ENCODE results near the gene BAIAP2L1.
"Not testable (repeated sequence)": the region's sequence is repeated elsewhere in the genome, so short reads cannot be mapped to it uniquely, and the experiment has no call there.

Gene BAIAP2L1

GRCh38 chr7:98398567-98399372 is 2.1 kb downstream of the BAIAP2L1 start:
- DNase-seq: no peak

GRCh38 chr7:98396768-98397167 is 4.1 kb downstream of the BAIAP2L1 start:
- DNase-seq: no peak

DNA sequence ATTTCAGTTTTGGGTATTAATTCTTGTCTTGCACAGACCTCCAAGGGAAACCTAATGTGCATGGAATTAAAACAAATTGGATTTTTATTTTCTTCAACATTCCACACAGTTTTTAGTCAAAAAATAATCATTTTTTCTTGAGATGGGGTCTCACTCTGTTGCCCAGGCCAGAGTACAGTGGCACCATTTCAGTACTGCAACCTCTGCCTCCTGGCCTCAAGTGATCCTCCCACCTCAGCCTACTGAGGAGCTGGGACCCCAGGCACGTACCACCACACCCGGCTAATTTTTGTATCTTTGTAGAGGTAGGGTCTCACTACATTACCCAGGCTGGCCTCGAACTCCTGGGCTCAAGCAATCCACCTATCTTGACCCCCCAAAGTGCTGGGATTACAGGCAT is 4.9 kb downstream of the BAIAP2L1 start:
- no peak for DNase-seq

DNA sequence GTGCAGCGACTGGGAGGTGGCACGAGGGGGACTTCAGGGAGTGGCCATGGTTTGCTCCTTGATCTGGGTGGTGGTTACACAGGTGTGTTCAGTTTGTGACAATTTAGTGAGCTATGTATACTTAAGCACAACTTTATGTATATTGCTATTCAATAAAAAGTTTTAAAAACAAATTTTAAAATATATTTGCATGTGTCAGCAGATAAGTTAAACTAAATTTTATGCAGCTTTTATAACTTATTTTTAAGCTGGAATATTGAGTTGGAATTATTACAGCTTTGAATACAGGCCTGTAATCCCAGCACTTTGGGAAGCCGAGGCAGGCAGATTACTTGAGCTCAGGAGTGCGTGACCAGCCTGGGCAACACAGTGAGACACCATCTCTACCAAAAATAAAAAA is 5.4 kb downstream of the BAIAP2L1 start:
- DNase-seq: no peak

DNA sequence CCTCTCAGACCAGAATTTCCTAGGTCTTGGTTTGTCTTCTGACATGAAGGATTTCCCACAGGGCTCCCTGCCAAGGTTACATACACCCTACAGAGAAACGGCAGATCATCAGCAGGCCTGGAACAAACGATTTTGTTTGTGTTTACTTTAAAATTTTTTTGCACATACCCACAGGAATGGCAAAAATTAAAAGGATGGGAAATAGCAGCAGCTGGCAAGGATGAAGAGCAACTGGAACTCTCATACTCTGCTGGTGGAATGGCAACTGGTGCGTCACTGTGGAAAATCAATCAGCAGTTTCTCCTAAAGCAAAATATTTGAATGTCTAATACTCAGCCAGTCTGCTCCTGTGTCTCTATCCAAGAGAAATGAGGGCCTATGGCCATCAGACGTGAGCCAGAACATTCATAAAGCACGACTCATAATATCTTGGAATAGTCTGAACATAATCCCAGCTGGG is 6.5 kb downstream of the BAIAP2L1 start:
- DNase-seq: peak; percentile 34

GRCh38 chr7:98387544-98388226 is 13.2 kb downstream of the BAIAP2L1 start:
- DNase-seq: no peak

GRCh38 chr7:98387131-98387530 is 13.8 kb downstream of the BAIAP2L1 start:
- peak; percentile 50 for DNase-seq

- not testable (repeated sequence) for DNase-seq
Observed at GRCh38 chr7:98385532-98385931, 15.4 kb downstream of the BAIAP2L1 start.

GRCh38 chr7:98378210-98378819 is 22.6 kb downstream of the BAIAP2L1 start:
- no peak for DNase-seq

DNA sequence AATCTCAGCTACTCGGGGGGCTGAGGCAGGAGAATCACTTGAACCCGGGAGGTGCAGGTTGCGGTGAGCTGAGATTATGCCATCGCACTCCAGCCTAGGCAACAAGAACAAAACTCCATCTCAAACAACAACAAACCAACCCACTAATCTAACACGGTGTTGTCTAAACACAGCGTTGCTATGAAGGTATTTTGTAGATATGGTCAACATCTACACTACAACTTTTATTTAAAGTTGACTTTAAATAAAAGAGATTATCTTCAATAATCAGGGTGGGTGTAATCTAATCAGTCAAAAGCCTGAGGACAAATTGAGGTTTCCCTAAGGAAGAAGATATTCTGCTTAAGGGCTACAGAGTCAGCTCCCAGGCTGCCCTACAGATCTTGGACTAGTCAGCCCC is 24.2 kb downstream of the BAIAP2L1 start:
- DNase-seq: no peak

DNA sequence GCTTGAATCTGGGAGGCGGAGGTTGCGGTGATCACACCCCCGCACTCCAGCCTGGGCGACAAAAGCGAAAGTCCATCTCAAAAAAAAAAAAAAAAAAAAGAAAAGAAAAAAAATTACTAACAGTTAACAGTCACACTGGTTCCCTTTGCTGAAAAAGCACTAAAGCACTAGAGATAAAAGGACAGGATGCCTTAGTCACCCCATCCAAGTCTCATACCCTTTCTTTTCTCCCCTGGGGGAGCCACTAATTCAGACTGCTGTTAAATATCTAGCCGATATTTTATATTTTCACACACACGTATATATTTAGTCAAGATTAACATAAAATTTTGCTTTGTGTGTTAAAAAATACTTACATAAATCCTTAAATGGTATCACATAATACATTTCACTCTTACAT is 25.2 kb downstream of the BAIAP2L1 start:
- DNase-seq: no peak

DNA sequence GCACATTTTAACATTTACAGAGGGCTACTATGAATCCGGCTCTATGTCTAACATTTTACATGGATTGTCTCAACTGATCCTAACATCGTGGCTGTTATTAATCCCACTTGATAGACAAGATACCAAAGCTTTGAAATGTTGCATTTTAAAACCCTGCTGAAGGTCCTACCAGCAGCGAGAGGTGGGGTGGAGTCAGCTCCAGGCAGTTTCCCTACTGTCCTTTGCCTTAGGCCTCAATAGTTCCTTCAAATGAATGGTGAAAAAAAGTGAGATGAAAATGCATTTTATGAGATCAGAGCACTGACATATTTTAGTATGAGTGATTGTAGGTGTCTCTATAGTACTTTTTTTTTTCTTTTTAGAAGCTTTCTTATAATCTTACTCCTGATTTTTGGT is 26.6 kb downstream of the BAIAP2L1 start:
- no peak for DNase-seq

DNA sequence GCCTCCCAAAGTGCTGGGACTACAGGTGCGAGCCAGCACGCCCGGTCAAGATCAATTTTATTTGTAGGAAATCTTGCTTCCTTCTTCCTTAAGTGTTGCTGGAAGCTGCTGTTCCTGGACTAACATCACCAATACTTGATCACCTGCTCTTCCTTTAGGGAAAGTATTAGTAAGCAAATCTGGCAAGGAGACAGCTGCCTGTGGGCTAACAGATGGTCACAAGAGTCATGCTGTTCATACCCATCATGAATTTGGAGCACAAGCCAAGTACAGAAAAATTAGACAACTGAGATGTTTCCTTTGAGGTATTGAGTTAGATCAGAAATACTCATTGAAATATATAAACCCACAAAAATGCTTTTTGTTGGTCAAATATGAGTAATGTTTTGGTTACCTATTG is 27.9 kb downstream of the BAIAP2L1 start:
- no peak for DNase-seq

DNA sequence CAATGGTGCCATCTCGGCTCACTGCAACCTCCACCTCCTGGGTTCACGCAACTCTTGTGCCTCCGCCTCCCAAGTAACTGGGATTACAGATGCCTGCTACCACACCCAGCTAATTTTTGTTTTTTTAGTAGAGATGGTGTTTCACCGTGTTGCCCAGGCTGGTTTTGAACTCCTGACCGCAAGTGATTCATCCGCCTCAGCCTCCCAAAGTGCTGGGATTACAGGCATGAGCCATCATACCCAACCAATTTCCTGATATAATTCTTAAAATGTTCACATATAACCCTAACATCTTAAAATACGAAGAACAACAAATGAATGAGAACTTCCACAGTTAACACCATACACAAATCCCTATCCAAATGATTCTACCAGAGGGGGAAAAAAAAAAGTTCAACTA is 31.2 kb downstream of the BAIAP2L1 start:
- no peak for DNase-seq

- DNase-seq: no peak
Observed at GRCh38 chr7:98368716-98369115, 32.2 kb downstream of the BAIAP2L1 start.

DNA sequence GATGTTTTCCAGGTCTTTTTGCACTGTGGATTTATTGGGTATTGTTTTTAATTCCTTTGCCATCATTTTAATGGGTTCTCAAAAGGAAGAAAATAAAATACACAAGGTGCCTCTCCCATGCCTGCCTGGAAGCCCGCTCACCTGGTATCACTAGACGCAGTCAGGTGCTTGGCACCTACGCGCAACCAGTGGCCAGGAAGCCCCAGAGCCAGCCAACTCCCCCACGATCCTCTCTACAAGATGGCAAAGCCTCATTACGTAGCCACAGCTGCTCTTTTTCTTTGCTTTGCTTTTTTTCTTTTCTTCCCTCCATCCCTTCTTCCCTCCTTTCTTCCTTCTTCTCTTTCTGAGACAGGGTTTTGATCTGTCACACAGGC is 34.3 kb downstream of the BAIAP2L1 start:
- no peak for DNase-seq

DNA sequence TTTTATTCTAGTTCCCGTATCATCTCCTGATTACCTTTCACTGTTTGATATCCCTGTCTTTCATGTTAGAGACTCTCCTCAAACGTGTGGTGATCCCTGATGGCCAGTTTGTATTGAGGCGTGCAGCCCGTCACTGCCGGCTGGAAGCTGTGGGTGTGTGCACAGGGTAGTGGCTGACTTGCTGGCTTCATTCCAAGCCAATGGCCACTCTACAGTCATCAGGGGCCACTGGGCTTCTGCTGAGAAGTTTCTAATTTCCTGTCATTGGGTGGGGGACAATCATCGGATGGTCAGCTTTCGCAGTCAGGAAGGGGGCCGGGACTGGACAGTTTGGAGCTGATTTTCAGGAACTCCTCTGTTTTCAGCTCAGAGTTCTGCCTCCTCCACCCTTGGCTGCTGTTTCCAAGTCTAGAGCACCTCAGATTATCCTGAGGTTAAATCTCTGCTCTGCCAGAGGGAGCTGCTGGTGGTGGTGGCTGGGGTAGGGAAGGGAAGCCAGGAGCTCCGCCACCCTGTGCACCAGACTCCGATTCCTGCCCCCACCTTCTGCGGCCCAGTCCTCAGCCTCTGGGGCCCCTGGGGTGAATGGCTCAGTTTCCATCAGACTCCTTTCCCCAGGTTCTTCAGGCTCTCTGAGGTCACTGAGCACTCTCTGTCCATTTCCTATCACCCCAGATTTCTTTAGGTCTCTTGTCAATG is 34.9 kb downstream of the BAIAP2L1 start:
- DNase-seq: peak; percentile 28

- no peak for DNase-seq
Observed at GRCh38 chr7:98364220-98364619, 36.7 kb downstream of the BAIAP2L1 start.

- no peak for DNase-seq
Observed at GRCh38 chr7:98362517-98362916, 38.4 kb downstream of the BAIAP2L1 start.

DNA sequence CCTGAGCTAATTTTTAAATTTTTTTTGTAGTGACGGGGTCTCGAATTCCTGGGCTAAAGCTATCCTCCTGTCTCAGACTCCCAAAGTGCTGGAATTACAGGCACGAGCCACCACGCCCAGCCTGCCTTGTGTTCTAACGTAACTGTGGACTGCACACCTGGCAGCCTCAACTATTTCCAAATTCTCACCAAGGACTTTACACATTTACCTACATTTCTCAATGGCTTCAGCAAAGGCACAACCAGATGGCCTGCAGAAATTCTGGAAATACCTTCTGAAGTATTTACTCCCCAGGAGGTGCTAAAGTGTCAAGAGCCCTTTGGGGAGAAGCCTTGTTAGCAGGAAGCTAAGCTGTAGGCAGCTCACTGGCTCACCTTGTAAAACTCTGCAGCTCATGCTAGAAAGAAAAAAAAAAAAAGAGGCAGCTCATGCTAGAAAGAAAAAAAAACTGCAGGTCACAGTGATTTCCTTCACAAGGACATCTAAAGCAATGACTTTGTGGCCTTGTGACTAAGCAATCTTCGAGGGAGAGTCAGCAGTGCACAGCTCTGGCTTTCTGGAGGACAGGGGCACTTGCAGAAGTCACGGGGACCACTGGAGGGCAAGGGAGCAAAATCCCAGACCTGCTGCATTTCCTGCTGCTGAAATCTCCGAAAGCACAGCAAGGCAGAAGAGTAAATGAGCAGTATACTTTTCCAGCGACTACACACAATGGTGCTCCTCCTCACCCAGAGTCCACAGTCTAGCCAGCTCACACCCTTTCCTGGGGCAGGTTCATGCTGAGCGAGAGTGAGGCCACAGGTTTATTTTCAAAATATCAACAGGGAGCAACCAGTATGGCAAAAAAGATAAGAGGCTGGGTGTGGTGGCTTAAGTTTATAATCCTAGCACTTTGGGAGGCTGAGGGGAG is 40.4 kb downstream of the BAIAP2L1 start:
- no peak for DNase-seq

DNA sequence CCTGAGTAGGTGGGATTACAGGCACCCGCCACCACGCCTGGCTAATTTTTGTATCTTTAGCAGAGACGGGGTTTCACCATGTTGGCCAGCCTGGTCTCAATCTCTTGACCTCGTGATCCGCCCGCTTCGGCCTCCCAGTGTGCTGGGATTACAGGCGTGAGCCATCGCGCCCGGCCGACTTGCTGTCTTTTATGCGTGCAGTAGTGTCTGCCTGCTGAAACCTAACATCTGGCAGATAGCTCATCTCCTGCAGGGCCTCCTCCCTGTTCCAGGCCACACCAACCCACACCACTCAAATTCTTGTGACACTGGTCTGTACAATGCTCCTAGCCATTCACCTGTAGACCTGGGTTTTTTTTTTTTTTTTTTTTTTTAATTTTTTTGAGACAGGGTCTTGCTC is 41.5 kb downstream of the BAIAP2L1 start:
- DNase-seq: no peak

- no peak for DNase-seq
Observed at GRCh38 chr7:98358706-98359105, 42.2 kb downstream of the BAIAP2L1 start.

All from femur (tissue), 1 donor.